NCI-H446 (cell line): ENCODE data around the gene C22orf31.

Experiments used
- DNase-seq, 2 experiments: peaks; one replicate each; lab custom pipeline; 2025; lab: John Stamatoyannopoulos, UW

The C22orf31 gene

GRCh38 chr22:29081517-29082236, 20.0 kb upstream of the C22orf31 start:
- peak in 1 of 2 experiments; percentile 64 for DNase-seq

GRCh38 chr22:29080106-29080975, 18.7 kb upstream of the C22orf31 start:
- DNase-seq: peak; percentile 37 to 73

GRCh38 chr22:29079218-29079901, 17.7 kb upstream of the C22orf31 start:
- DNase-seq: peak; percentile 18 to 76

GRCh38 chr22:29078869-29079207, 17.2 kb upstream of the C22orf31 start:
- no peak for DNase-seq

GRCh38 chr22:29078036-29078868, 16.6 kb upstream of the C22orf31 start:
- peak in 1 of 2 experiments; percentile 23 for DNase-seq

- no peak for DNase-seq
Measured at GRCh38 chr22:29074276-29074772, 12.7 kb upstream of the C22orf31 start.

- no peak for DNase-seq
Measured at GRCh38 chr22:29073618-29074275, 12.1 kb upstream of the C22orf31 start.

- DNase-seq: no peak
Measured at GRCh38 chr22:29072979-29073617, 11.5 kb upstream of the C22orf31 start, which contains the start of gene KREMEN1. KREMEN1 (plus strand) TSS chr22:29073035; CDS start chr22:29073131, 96 bp downstream.

- peak; percentile 29 to 85 for DNase-seq
Measured at GRCh38 chr22:29072193-29072978, 10.8 kb upstream of the C22orf31 start.

GRCh38 chr22:29071261-29072045, 9.8 kb upstream of the C22orf31 start:
- DNase-seq: no peak

- DNase-seq: no peak
Measured at GRCh38 chr22:29070490-29070889, 8.9 kb upstream of the C22orf31 start.

GRCh38 chr22:29069463-29069862, 7.8 kb upstream of the C22orf31 start:
- no peak for DNase-seq

GRCh38 chr22:29065468-29066190, 4.0 kb upstream of the C22orf31 start:
- no peak for DNase-seq

GRCh38 chr22:29062286-29062821, 723 bp upstream of the C22orf31 start:
- DNase-seq: no peak

GRCh38 chr22:29060931-29061330, 700 bp downstream of the C22orf31 start:
- no peak for DNase-seq

- DNase-seq: no peak
Measured at GRCh38 chr22:29060251-29060869, 1.3 kb downstream of the C22orf31 start.

- no peak for DNase-seq
Measured at GRCh38 chr22:29056472-29056871, 5.2 kb downstream of the C22orf31 start.
